Measurements from ENCODE around the gene PRKCB.

The PRKCB gene

DNA sequence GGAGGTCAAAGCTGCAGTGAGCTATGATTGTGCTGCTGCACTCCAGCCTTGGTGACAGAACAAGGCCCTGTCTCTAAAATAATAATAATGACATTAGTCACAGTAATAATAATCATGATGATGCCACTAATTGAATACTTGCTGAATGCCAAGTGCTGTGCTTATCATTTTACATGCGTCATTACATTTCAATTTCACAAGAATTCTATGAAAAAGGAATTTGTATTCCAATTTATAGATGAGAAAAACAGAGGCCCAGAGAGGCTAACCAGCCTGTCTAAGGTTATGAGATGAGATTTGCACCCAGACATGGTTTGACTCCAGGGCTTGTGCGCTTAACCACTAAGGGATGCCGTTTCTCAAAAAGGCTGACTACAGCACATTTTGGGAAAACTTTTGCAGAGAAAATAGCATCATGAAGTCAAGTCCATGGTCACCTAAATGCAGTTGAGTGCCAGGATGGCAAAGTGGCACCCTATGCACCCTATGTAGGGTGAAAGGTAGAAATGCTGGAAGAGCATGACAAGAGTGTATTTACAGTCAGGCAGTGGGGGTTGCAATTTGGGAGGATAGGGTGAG is 276.0 kb downstream of the PRKCB start:
- DNase-seq = no peak

DNA sequence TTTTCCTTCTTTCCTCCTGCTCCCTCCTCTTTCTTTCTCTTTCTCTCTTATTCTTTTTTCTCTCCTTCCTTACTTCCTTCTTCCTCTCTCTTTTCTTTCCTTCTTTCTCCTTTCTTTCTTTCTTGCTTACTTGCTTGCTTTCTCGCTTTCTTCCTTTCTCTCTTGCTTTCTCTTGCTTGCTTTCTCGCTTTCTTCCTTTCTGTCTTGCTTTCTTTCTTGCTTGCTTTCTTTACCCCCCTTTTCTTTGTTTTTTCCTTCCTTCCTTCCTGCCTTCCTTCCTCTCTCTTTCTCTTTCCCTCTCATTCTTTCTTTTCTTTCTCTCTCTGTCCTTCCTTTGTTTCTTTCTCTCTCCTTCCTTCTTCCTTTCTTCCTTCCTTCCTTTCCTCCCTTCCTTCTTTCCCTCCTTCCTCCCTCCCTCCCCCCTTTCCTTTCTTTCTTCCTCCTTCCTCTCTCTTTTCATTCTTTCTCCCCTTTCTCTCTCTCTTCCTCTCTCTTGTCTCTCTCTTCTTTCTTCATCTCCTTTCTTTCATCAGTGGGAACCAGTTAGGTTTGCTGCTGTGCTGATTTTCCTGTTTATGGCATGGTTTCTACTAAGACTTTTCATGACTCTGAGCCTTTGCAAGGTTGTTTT is 277.4 kb downstream of the PRKCB start:
- DNase-seq = no peak

DNA sequence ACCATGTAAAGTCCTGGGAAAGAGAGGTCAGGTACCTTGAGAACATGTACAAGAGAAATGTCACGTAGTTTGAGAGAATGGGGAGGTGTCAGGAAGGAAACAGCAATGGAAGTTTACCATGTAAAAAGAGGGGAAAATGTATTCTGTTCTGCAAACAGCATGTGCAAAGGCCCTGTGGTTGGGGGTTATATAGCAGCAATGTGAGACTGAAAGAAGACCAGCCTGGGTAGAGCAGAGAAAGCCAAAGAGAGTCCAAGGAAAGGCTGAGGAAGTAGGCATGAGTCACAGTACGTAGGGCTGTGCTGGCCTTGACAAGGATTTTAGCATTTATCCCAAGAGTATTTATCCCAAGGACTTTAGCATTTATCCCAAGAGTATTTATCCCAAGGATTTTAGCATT is 279.1 kb downstream of the PRKCB start:
- no peak for DNase-seq

DNA sequence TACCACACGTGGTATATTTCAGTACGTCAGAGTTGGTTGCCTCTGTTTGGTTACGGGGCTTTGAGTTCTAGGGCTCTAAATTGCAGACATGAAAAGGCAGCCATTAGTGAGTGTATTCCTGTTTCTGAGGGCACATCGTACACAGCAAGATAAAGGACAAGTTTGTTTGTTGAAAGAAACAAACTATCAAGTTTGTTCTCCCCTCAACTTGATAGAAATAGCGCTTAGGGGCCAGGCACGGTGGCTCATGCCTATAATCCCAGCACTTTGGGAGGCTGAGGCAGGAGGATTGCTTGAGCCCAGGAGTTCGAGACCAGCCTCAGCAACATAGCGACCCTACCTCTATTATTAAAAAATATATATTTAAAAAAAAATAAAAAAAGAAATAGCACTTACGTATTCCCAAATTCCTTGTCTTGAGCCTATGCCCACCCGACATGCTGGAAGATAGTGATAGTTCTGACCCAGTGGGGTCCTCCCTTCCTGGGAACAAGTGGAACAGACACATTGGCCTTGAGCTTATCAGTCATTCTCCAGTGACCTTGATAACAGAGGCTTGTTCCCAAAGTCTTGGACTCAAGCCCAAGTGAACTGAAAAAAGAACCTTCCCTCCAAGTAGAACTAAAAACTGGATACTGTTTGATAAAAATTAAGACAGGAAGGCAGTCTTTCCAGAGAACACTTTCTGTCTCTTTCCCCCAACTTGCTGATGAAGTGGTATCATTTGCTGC is 280.4 kb downstream of the PRKCB start:
- no peak for DNase-seq

DNA sequence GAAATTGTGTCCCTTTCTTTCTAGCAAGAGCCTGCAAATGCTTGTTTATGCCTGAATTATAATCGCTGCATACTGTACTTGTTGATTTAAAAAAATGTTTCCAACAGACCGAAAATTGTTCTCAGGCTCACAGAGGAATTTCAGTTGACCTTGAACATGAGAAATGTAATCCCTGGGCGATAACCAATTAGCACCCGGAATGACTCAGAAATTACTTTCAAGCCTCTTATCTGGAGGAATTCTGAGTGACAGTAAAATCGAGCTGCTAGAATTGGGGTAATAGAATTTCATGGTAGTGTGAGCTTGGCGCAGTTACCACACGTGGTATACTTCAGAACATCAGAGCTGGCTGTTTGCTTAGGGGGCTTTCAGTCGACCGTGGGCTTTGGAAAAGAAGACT is 281.2 kb downstream of the PRKCB start:
- DNase-seq = no peak

DNA sequence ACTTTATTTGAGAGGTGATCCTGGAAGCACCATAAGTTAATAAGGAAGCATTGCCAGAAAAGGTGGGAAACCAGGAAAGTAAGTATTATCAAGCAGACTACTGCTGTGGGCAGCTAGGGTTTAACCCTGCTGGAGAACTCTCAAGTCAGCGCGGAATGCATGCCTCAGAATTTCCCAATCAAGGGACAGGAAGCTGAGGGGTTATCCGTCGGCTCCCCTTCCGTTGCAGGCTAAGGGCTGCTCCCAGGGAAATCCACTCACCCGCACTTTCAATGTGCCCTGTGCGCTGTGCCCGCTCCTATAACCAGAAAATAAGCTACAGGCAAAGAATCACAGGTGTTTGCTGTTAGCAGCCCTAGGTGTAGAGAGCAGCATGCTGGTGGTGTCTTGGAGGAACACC is 281.9 kb downstream of the PRKCB start:
- no peak for DNase-seq

DNA sequence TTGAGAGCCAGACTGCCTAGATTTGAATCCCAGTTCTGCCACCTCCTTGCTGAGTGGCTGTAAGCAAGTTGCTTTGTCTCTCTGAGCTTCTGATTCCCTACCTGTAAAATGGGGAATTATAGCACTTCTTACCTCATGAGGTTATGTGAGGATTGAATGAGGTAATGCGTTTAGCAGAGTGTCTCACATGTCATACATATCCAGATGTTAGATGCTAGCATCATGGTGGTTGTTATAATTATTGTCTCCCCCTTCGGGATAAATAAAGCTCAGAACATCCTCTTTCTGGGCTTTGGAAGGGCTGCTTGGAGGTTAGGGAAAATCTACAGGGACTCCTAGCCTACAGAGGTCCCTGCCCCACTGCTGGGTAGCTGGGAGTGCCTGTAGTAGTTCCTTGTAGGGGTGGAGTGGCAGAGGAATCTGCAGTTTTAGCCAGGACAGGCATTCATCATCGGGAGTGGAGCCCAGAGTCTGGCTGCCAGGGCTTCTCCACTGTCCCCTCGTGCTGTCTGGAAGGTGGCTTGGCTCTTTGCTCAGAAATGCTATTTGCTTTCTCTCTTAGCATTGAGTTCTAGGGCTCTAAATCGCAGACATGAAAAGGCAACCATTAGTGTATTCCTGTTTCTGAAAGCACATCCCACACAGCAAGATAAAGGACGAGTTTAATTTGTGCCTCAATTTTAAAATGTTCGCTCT is 282.5 kb downstream of the PRKCB start:
- DNase-seq = no peak

DNA sequence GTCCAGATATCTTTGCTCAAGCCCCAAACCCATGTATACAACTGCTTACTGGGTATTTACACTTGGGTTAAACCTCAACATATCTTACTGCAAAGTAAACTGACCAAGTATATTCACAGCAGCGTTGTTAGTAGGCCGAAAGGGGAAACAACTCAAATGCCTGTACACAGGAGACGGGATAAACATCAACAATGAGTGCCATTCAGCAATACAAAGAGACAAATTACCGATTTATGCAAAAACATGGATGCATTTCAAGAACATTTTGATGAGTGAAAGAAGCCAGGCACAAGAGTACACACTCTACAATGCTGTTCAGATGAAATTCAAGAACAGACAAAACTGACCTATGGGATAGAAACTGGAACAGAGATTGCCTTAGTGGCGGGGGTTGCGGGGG is 284.0 kb downstream of the PRKCB start:
- no peak for DNase-seq

DNA sequence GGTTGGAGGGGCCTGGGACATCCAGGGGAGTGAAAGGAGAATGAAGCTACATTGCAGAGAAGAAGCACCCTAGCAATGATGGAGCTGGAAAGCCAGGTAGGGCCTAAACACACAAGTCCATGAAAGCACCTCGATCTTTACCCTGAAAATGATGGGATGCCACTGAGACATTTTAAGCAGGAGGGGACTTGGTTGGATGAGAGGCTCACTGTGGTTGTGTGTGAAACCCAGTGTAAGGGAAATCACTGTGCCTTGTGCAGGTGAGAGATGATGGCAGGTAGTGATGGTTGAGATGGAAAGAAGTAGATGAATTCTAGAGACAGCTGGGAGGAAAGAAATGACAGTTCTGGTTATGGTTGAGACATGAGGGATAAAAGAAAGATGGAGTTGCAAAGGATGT is 287.5 kb downstream of the PRKCB start:
- DNase-seq = no peak

DNA sequence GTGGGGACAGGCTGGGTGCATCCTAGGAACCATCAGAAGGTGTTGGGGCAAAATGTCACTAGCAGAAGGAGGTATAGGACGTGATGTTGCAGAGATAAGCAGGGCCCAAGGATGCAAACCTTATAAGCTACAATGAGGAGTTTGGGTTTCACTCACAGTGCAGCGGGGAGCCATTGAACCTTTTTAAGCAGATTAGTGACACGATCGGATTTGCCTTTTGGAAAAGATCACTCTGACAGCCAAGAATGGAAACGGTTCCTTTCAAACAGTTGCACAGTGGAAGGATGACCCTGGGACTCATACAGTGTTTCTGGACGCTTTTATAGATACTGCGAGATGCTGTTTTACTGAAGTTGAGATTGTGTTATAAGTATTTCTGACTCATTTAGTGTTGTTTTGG is 288.5 kb downstream of the PRKCB start:
- no peak for DNase-seq

DNA sequence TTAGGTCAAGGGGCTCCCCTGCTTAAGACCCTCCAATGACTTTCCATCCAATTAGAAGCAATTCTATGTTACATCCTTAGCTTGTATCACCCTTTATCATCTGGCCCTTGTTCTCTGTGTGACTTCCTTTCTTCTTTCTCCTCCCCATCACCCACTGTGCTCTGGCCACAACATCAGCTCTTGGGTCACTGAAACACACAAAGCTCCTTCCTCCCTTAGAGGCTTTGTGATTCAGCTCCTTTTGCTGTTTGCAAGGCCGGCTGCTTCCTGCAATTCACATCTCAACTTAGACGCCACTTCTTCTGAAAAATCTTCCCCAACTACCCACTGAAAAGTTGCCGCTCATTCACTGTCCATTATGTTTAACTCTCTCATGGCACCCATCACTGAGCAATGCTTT is 289.4 kb downstream of the PRKCB start:
- DNase-seq = no peak

DNA sequence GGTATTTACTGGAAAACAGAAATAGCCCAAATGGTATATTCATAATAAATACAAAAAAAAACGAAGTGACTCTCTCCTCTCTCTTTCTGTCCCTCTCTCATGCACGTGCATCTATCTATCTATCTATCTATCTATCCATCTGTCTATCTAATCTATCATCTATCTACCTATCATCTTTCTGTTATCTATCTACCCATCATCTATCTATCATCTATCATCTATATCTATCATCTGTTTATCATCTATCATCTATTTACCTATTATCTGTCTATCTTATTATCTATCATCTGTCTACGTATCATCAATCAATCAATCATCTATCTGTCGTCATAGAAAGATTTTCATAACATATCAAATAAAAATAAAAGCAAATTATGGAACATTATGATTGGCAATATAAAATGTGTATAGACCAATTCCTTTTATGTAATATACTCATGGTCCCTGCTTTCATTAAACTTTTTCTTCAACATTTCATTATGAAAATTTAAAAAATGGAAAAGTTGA is 293.7 kb downstream of the PRKCB start:
- DNase-seq = no peak

DNA sequence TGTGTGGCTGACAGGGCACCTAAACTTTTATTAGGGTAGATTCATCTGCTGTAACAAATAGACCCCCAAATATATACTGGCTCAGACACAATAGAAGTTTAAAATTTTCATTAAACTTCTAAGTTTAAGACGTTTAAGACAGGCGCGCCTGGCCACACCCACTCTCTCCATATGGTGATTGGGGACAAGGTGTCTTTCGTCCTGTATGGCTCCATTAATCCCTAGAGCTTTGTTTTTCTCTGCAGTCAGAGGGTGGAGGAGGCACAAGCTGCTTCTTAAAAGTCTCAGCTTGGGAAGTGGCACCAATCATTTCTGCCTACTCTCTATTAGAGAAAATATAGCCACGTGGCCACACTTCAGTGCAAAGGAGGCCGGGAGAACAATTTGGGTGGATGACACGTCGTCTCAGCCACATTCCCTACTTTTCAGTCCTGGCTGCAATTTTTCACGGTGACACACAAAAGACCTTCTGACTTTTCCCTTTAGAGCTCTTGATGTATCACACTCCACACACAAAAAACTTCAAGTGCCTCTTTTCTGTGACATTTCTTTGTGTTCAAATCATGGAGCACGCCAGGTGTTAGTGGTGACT is 294.8 kb downstream of the PRKCB start:
- DNase-seq = peak; percentile 5

DNA sequence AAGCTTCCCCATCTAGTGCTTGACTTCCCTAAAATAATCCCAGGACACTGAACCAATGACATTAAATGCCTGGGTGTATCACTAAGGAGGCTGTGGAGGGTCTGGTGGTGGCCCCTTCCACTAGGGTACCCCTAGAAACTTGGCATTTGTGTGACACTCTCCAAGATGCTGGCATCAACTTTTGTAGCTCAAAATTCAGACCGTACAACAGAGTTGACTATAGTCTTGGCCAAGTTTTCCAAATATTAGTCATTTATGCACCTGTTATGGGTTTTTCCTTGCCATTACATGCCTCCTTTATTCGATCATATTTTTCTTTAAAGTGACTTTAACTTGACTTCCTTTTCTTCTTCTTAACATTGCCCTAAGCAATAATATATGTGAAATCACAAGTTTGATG is 295.5 kb downstream of the PRKCB start:
- DNase-seq = no peak

DNA sequence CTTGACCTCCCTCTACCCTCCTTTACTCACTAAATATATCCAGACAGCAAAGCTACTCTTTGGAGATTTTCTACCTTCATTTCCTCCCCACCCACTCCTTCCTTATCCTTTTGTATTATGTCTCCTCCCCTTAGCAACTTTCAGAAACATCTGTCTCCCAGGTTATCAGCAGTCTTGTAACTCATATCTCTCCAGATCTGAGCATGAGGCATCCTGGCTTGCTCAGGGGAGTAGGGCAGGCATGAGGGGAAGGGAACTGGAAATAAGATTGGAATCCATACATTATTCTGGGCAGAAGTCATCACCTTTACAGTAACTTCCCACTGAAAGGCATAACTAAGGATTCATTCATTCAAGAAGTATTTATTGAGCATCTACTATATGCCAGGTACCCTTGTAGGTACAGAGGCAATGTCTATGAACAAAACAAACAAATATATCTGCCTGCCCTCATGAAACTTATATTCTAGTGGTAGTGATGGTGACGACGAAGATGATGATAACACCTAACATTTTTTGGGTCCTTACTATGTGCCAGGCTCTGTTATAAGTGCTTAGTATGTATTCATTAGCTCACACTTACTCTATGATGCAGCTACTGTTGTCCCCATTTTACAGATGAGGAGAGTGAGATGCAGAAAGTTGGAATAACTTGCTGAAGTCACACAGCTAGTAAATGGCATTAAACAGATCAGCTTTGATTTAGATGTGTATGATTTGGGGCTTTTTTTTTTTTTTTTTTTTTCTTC is 296.4 kb downstream of the PRKCB start:
- DNase-seq = no peak

DNA sequence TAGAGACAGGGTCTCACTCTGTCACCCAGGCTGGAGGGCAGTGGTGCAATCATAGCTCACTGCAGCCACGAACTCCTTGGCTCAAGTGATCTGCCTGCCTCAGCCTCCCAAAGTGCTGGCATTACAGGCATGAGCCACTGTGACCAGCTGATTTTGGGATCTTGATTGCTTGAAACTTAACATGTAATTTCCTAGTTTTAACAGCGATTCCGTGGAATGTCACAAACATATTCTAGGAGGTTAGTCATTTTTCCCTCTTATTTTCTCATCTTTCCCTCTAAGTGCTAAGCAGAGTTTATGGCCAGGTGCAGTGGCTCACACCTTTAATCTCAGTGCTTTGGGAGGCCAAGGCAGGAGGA is 297.0 kb downstream of the PRKCB start:
- DNase-seq = no peak

DNA sequence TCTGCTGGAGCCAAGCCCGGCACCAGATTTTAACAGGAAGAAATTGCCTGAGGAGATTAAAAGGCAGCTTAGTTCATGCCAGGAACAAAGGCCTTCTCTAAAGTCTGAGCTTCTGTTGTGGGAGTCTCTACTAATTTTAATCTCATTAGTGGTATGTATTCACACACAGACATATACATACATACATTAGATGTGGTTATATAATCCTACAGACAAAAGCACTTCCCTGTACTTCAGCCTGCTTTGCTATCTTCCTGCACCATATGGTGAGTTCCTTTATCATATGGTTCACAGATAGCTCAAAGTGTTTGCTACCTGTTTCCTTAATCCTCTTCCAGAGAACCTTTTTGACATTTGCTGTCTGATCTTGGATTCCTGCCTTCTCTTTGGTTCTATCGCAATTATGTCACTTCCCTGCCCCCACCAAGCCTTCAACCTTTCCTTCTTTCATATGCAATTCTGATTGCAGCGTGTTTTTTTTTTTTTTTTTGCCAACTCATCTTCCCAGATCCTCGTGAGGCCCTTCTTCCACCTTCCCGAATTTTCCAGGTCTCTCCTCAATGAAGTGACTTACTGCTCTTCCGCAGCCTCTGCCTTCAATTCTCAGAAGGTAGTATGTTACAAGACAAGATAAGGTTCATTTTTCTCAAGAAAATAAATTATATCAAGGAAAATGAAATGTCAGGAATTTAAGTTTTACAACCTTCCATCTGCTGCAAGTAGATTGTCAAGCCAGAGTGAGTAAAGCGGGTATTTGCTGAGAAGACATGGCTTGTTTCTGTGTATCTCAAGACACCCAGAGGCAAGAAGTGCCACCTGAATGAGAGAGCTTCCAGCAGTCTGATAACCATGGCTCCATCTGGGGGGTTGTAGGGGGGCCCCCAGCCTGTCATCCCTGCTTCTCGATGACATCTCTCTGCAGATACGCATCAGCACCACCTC is 300.1 kb downstream of the PRKCB start:
- no peak for DNase-seq

DNA sequence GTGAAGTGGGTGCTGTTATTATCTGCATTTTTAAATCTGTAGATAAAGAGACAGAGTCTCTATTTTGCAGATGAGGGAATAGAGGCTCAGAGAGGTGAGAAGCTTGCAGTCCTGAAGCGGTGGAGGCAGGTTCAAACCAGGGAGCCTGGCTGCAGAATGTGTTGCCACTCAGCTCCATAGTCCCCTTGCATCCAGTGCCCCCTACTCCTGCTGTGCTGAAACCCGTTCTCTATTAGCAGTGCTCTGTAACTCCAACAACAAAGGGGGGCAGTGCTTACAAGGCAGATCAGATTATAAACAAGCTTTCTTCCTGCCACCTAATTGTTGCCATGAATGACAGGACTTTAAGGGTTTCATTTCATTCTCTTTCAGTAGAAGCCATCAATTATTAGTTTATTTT is 302.2 kb downstream of the PRKCB start:
- no peak for DNase-seq

DNA sequence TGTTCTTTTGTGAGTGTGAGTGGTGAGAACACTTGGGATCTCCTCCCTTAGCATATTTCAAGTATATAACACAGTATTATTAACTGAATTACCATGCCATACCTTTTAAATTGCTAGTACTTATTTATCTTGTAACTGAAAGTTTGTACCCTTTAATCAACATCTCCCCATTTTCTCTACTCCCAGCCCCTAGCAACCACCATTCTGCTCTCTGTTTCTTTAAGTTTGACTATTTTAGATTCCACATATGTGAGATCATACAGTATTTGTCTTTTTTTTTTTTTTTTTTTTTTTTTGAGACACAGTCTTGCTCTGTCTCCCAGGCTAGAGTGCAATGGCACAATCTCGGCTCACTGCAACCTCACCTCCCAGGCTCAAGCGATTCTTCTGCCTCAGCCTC is 302.8 kb downstream of the PRKCB start:
- no peak for DNase-seq

DNA sequence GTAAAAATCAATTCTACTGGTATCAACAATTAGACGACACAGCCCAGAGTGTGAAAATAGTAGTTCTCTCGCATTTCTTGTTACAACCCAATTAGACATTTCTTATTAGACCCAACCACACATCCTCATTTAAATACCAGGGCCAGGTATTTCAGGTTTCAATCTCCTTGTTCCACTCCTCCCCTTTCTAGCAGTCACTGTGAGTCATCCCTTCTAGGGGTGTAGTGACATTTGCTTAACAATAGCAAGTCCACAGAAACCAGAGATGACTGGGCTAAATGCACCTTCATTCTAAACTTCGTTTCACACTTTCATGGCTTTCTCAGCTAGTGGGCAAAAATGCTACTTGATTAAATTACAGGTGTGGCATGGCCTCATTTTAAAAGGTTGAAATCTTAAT is 303.5 kb downstream of the PRKCB start:
- no peak for DNase-seq

DNA sequence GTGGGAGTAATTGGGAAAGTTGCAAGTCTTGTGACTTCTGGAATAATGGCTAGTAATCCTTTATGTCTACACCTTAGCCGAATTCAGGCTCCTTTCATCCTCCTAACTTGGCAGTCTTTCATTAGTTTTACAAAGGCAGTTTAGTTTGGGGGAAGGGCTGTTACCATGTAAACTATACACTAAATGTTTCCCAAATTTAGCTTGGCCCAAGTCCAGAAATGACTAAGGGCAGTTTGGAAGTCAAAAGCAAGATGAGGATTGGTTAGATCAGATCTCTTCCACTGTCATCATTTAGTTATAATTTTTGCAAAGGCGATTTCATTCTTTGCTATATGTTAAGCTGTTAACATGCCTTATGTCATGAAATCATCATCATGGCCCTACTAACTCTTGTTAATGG is 304.9 kb downstream of the PRKCB start:
- no peak for DNase-seq

DNA sequence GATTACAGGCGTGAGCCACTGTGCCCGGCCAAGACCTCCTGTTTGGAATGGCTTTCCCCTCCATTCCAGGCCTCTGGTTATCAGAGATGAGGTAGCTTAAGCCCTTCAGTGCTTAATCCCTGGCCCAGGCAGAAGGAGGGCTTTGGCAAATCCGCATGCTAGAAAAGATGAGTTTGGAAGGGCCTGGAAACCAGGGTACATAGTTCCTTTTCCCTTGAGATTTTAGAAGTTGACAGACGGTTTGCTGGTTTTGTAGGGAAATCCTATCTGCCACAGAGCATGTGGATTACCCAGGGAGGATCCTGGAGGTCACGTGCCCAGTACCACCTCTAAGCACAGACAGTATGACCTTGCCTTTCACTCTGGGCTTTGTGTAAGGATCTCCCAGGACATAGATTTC is 305.7 kb downstream of the PRKCB start:
- no peak for DNase-seq

Measured in NCI-H187 treated with DMSO at 0.1 percent for 48 hours (cell line).